ENCODE results near the gene RRAS.
"Not testable (repeated sequence)": the region's sequence is repeated elsewhere in the genome, so short reads cannot be mapped to it uniquely, and the experiment has no call there.

DNA sequence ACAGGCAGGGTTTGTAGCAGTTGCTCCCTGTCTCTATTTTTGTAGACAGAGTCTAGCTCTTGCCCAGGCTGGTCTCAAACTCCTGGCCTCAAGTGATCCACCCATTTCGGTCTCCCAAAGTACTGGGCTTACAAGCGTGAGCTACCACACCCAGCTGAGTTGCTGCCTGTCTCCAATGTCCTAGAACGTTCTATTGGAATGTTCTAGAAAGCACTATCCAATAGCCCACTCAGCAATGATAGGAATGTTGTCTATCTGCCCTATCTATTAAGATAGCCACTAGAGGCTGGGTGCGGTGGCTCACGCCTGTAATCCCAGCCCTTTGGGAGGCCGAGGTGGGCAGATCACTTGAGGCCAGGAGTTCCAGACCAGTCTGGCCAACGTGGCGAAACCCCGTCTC is 6.7 kb downstream of the RRAS start:
- TF ChIP-seq, protein P1, sequence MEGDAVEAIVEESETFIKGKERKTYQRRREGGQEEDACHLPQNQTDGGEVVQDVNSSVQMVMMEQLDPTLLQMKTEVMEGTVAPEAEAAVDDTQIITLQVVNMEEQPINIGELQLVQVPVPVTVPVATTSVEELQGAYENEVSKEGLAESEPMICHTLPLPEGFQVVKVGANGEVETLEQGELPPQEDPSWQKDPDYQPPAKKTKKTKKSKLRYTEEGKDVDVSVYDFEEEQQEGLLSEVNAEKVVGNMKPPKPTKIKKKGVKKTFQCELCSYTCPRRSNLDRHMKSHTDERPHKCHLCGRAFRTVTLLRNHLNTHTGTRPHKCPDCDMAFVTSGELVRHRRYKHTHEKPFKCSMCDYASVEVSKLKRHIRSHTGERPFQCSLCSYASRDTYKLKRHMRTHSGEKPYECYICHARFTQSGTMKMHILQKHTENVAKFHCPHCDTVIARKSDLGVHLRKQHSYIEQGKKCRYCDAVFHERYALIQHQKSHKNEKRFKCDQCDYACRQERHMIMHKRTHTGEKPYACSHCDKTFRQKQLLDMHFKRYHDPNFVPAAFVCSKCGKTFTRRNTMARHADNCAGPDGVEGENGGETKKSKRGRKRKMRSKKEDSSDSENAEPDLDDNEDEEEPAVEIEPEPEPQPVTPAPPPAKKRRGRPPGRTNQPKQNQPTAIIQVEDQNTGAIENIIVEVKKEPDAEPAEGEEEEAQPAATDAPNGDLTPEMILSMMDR (IDR thresholded peaks at IDR 0.05) = not testable (repeated sequence)
- TF ChIP-seq POLR2A (IDR thresholded peaks at IDR 0.05) = not testable (repeated sequence)

All from suprapubic skin (tissue), 3 donors.